H1 (cell line): ENCODE data around the gene FAM228A. TPM values are rescaled to one million over a fixed set of nuclear protein-coding genes. Genes with fewer than 3 reads are reported as not detected.

Source experiments
- CTCF ChIA-PET: fragments of 300-600 bp; sonication (Branson Sonifier 250); formaldehyde crosslinking; loops from one replicate; lab custom pipeline; 2021; ENCODE audit not compliant: partially characterized antibody; lab: Charles Lee
- POLR2A ChIA-PET: fragments of 300-600 bp; sonication (Branson Sonifier 250); formaldehyde crosslinking; loops from one replicate; lab custom pipeline; 2021; ENCODE audit warnings: inconsistent platforms; ENCODE audit not compliant: partially characterized antibody; lab: Charles Lee
- DNase-seq, 2 experiments: peaks; one replicate each; pipeline versions ENCODE4 v3.0.0 to v3.0.0-alpha.2; 2010 to 2022; ENCODE audit warnings: low spot score in 2 of 2, low read depth in 1 of 2, mixed read lengths in 1 of 2
- FAIRE-seq: peaks from 2 replicates; lab custom pipeline; 2011; peaks lifted over from hg19 to GRCh38; lab: Jason Lieb, UNC
- H2AFZ ChIP-seq: 2 replicates; pipeline ENCODE4 v1.8.1; 2012; ENCODE audit warnings: low read length, inconsistent platforms
- H2AK5ac ChIP-seq: 2 replicates; pipeline ENCODE4 v1.6.1; 2013; ENCODE audit warnings: low read depth, low read length
- H2BK120ac ChIP-seq: replicated peaks from 2 replicates; pipeline ENCODE3; 2013; ENCODE audit warnings: low read depth, low read length, inconsistent platforms
- H2BK12ac ChIP-seq: 2 replicates; pipeline ENCODE4 v1.6.1; 2013; ENCODE audit warnings: low read depth, low read length
- H2BK15ac ChIP-seq: 2 replicates; pipeline ENCODE4 v1.6.1; 2013; ENCODE audit warnings: low read length
- H2BK20ac ChIP-seq: 2 replicates; pipeline ENCODE4 v1.6.1; 2013; ENCODE audit warnings: low read length
- H2BK5ac ChIP-seq: 2 replicates; pipeline ENCODE4 v1.6.1; 2013; ENCODE audit warnings: low read depth, low read length
- H3K14ac ChIP-seq: 2 replicates; pipeline ENCODE4 v1.6.1; 2013; ENCODE audit warnings: inconsistent platforms; ENCODE audit not compliant: insufficient read length
- H3K18ac ChIP-seq: 2 replicates; pipeline ENCODE4 v1.6.1; 2013; ENCODE audit warnings: low read length; ENCODE audit errors: extremely low read depth
- H3K23ac ChIP-seq: 2 replicates; pipeline ENCODE4 v1.6.1; 2013; ENCODE audit warnings: inconsistent platforms; ENCODE audit not compliant: insufficient read length
- H3K23me2 ChIP-seq: 2 replicates; pipeline ENCODE4 v1.6.1; 2013; ENCODE audit warnings: low read depth, low read length
- H3K27ac ChIP-seq: 2 replicates; pipeline ENCODE4 v1.6.1; 2011; ENCODE audit warnings: low read depth, low read length, inconsistent platforms
- H3K27me3 ChIP-seq, 4 experiments: replicated peaks in 1 of 4; 1 replicate in 1 of 4; 2 replicates in 3 of 4; pipeline versions ENCODE4 v1.6.1 to v1.8.1; 2011 to 2013; ENCODE audit warnings: low read length in 3 of 4, mild to moderate bottlenecking in 3 of 4, inconsistent platforms in 2 of 4, mixed read lengths in 2 of 4, moderate library complexity in 1 of 4; ENCODE audit not compliant: control insufficient read depth in 3 of 4, insufficient read depth in 3 of 4; ENCODE audit errors: extremely low read depth in 1 of 4
- H3K36me3 ChIP-seq, 4 experiments: 2 replicates each; pipeline versions ENCODE4 v1.6.1 to v1.8.1; 2011 to 2013; ENCODE audit warnings: mild to moderate bottlenecking in 4 of 4, low read length in 3 of 4, moderate library complexity in 2 of 4, control low read depth in 1 of 4, inconsistent platforms in 1 of 4; ENCODE audit not compliant: insufficient read depth in 4 of 4, control insufficient read depth in 2 of 4
- H3K4ac ChIP-seq: replicated peaks from 2 replicates; pipeline ENCODE3; 2013; ENCODE audit warnings: low read length, low read depth, mixed read lengths, inconsistent platforms; ENCODE audit not compliant: insufficient read length
- H3K4me1 ChIP-seq, 4 experiments: replicated peaks in 1 of 4; 1 replicate in 1 of 4; 2 replicates in 3 of 4; pipeline versions ENCODE4 v1.6.1 to v1.8.1; 2011 to 2013; ENCODE audit warnings: low read length in 3 of 4, inconsistent platforms in 2 of 4, mixed read lengths in 1 of 4; ENCODE audit not compliant: insufficient read depth in 4 of 4, control insufficient read depth in 3 of 4
- H3K4me2 ChIP-seq, 2 experiments: 2 replicates each; pipeline versions ENCODE4 v1.6.1 to v1.8.1; 2011 to 2013; ENCODE audit warnings: low read depth in 2 of 2, low read length in 2 of 2, control low read depth in 1 of 2, inconsistent platforms in 1 of 2, mild to moderate bottlenecking in 1 of 2; ENCODE audit not compliant: insufficient read depth in 1 of 2
- H3K4me3 ChIP-seq, 4 experiments: fragments of 200-600, 300-600 bp in 1 of 4; sonication (generic), shearing (Covaris generic), sonication (Bioruptor Twin) in 1 of 4; 2 replicates each; pipeline versions ENCODE4 v1.5.1 to v1.8.1; 2011 to 2016; ENCODE audit warnings: low read length in 4 of 4, low read depth in 3 of 4, control low read depth in 2 of 4, inconsistent platforms in 2 of 4, mild to moderate bottlenecking in 2 of 4, mixed read lengths in 1 of 4, moderate library complexity in 1 of 4; ENCODE audit not compliant: insufficient read depth in 2 of 4; ENCODE audit errors: extremely low read depth in 1 of 4
- H3K56ac ChIP-seq: replicated peaks from 2 replicates; pipeline ENCODE3; 2013; ENCODE audit warnings: low read depth, mild to moderate bottlenecking, mixed read lengths, low read length, inconsistent platforms; ENCODE audit not compliant: insufficient read length
- H3K79me1 ChIP-seq: 2 replicates; pipeline ENCODE4 v1.6.1; 2013; ENCODE audit warnings: low read depth, low read length, control low read depth
- H3K79me2 ChIP-seq, 2 experiments: 2 replicates each; pipeline versions ENCODE4 v1.6.1 to v1.8.1; 2012 to 2013; ENCODE audit warnings: low read length in 2 of 2, mild to moderate bottlenecking in 2 of 2, inconsistent platforms in 1 of 2; ENCODE audit not compliant: insufficient read depth in 2 of 2, control insufficient read depth in 1 of 2
- H3K9ac ChIP-seq, 4 experiments: replicated peaks in 1 of 4; 1 replicate in 1 of 4; 2 replicates in 3 of 4; pipeline versions ENCODE4 v1.6.1 to v1.8.1; 2011 to 2013; ENCODE audit warnings: low read depth in 3 of 4, low read length in 3 of 4, control low read depth in 2 of 4, mild to moderate bottlenecking in 2 of 4, moderate library complexity in 2 of 4, inconsistent platforms in 1 of 4; ENCODE audit errors: extremely low read depth in 1 of 4
- H3K9me3 ChIP-seq, 2 experiments: 2 replicates each; pipeline versions ENCODE4 v1.6.1 to v1.8.1; 2012 to 2013; ENCODE audit warnings: mild to moderate bottlenecking in 2 of 2, moderate library complexity in 2 of 2, control low read depth in 1 of 2, inconsistent platforms in 1 of 2, low read depth in 1 of 2, low read length in 1 of 2, mixed read lengths in 1 of 2; ENCODE audit not compliant: insufficient read depth in 2 of 2
- H4K20me1 ChIP-seq, 2 experiments: replicated peaks in 1 of 2; 2 replicates each; pipeline versions ENCODE3 to v1.8.1; 2011 to 2013; ENCODE audit warnings: inconsistent platforms in 2 of 2, low read length in 2 of 2, mild to moderate bottlenecking in 1 of 2; ENCODE audit not compliant: insufficient read depth in 2 of 2, control insufficient read depth in 1 of 2
- H4K5ac ChIP-seq: 2 replicates; pipeline ENCODE4 v1.6.1; 2013; ENCODE audit warnings: low read length, low read depth, mixed read lengths, inconsistent platforms; ENCODE audit not compliant: insufficient read length
- H4K8ac ChIP-seq: 2 replicates; pipeline ENCODE4 v1.8.0; 2013; ENCODE audit warnings: mild to moderate bottlenecking, moderate library complexity, low read length, inconsistent platforms; ENCODE audit not compliant: insufficient read depth; ENCODE audit errors: extremely low read depth
- H4K91ac ChIP-seq: replicated peaks from 2 replicates; pipeline ENCODE3; 2013; ENCODE audit warnings: low read length, mixed read lengths, inconsistent platforms; ENCODE audit not compliant: insufficient read length
- ASH2L ChIP-seq: fragments of 200-600, 300-600 bp; sonication (generic); IDR thresholded peaks from one replicate; pipeline ENCODE4 v1.7.1; 2017; ENCODE audit warnings: low read length
- BCL11A ChIP-seq, 2 experiments: IDR thresholded peaks; one replicate each; pipeline ENCODE4 v1.6.1; 2011; ENCODE audit warnings: low read depth in 2 of 2, low read length in 2 of 2, mild to moderate bottlenecking in 2 of 2
- CBX5 ChIP-seq: fragments of 300-800, 300-1000 bp; sonication (generic); IDR thresholded peaks from 2 replicates; pipeline ENCODE4 v1.7.1; 2016; ENCODE audit warnings: antibody characterized with exemption, low read length, low read depth
- FOSL1 ChIP-seq: IDR thresholded peaks from 2 replicates; pipeline ENCODE4 v1.6.1; 2011; ENCODE audit warnings: mild to moderate bottlenecking, low read depth, low read length, moderate library complexity; ENCODE audit not compliant: insufficient read depth
- NANOG ChIP-seq: IDR thresholded peaks from 2 replicates; pipeline ENCODE4 v1.6.1; 2011; ENCODE audit warnings: low read length, low read depth, mild to moderate bottlenecking, inconsistent platforms; ENCODE audit not compliant: insufficient read depth, poor library complexity, severe bottlenecking
- NRF1 ChIP-seq: IDR thresholded peaks from 2 replicates; pipeline ENCODE4 v1.6.1; 2011; ENCODE audit warnings: mild to moderate bottlenecking, low read depth, low read length, improper control_type of control experiment
- WGBS, 2 experiments: shearing (Covaris generic) in 1 of 2; methylation state at CpG; one replicate each; pipeline versions ENCODE4 v1.1.6 to v1.1.7; 2013 to 2015; ENCODE audit warnings: low lambda C conversion rate in 2 of 2, mixed read lengths in 2 of 2, inconsistent platforms in 1 of 2, low coverage in 1 of 2, missing lambda C conversion rate in 1 of 2; ENCODE audit not compliant: insufficient replicate concordance in 2 of 2, insufficient coverage in 1 of 2, insufficient read length in 1 of 2; ENCODE audit errors: extremely low coverage in 1 of 2, missing lambda C conversion rate in 1 of 2; 5-methylcytosine and 5-hydroxymethylcytosine counted together
- polyA plus RNA-seq, 7 experiments: library from polyadenylated mRNA; depleted of rRNA in 3 of 7; stranded (reverse) in 5 of 7; unstranded in 2 of 7; fragments of >200 nt in 5 of 7; fragments of 200-250 nt in 2 of 7; gene quantifications; 1 replicate in 5 of 7; 2 replicates in 1 of 7; 4 replicates in 1 of 7; pipeline versions ENCODE4 v1.2.1 to v1.2.3, GENCODE V29; 2011 to 2013; ENCODE audit warnings: missing spikeins in 2 of 7, mixed read lengths in 2 of 7
- total RNA-seq: library from RNA; stranded (reverse); fragmentation: NEBNext Ultra II Directional; extraction: Animal tissue kit (Norgen Biotek cat#: 25700); gene quantifications from 2 replicates; pipeline ENCODE4 v1.2.1, GENCODE V29; 2021

Gene FAM228A
- total and polyA plus RNA-seq, 2 of the 8 experiments (the other 6 are each of a cell fraction or from before 2014, with no cell fraction given), result not detected

DNA sequence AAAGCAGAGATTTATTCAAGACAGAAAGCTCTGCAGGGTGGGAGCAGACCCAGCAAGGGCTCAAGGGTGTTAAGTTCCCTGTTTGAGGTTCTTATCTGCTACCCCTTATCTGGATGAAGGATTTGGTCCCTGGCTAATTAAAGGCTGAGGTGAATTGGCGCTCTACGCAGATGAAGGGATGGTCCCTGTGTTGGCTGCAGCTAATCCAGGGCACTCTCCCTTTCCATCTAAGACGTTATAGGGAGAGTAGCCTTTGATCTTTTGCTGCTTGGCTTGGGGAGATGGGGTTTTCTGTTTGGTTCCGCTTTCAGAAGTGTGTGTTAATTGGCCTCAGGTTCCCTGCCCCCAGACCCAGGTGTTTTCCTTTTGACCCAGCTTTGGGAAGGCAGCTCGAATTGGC lies 17.0 kb downstream of the FAM228A start:
- H2BK12ac ChIP-seq, result no peak overlapping the region
- H4K91ac ChIP-seq, result no peak overlapping the region
- no peaks in the 10 kb centered on the region for H3K23me2 ChIP-seq
- 89% methylated on average over 5 of the region's 5 CpGs; no CpG with 5 or more reads in 1 of the 2 experiments for WGBS, 2 experiments
- H3K79me2 ChIP-seq, result no peaks in the 10 kb centered on the region
- ChIA-PET CTCF (interaction anchor here (2.3 kb wide), 1 partner anchor 10 kb away, joined by 9 read pairs; no protein-coding TSS in a partner anchor), POLR2A (no interaction called here)
- no peak overlapping the region for H3K14ac ChIP-seq
- no peak overlapping the region for H2BK20ac ChIP-seq
- H3K27ac ChIP-seq, result no peak overlapping the region
- H2BK15ac ChIP-seq, result no peak overlapping the region
- H3K27me3 ChIP-seq, result peaks cover 0 to 2% (median 0%) of the 10 kb centered on the region in 4 experiments; a peak in 3 of 7 replicates
- H2AFZ ChIP-seq, result no peak overlapping the region
- no peak overlapping the region for H2BK120ac ChIP-seq
- no peak overlapping the region for H2BK5ac ChIP-seq
- H3K36me3 ChIP-seq, result no peaks in the 10 kb centered on the region
- no peaks in the 10 kb centered on the region for H3K79me1 ChIP-seq
- no peak overlapping the region for H3K23ac ChIP-seq
- H3K9ac ChIP-seq, result no peak overlapping the region
- H4K5ac ChIP-seq, result no peak overlapping the region
- H4K20me1 ChIP-seq, result no peaks in the 10 kb centered on the region
- no peak for FAIRE-seq
- H3K4ac ChIP-seq, result no peak overlapping the region
- no peak overlapping the region for H4K8ac ChIP-seq
- no peak overlapping the region for H3K4me3 ChIP-seq
- no peaks in the 10 kb centered on the region for H3K4me1 ChIP-seq
- TF ChIP-seq NRF1, result no peak
- TF ChIP-seq CBX5, result no peak
- TF ChIP-seq NANOG, result no peak
- no peak for TF ChIP-seq ASH2L
- no peak for TF ChIP-seq BCL11A (IDR thresholded peaks at IDR 0.05; ENCODE audit: low read depth in 2 of 2, low read length in 2 of 2)
- TF ChIP-seq FOSL1, result no peak
- TF ChIP-seq, all 59 proteins: peak for 0
- H3K9me3 ChIP-seq, result no peaks in the 10 kb centered on the region
- no peak overlapping the region for H3K18ac ChIP-seq
- H3K56ac ChIP-seq, result no peak overlapping the region
- no peak overlapping the region for H2AK5ac ChIP-seq
- H3K4me2 ChIP-seq, result no peak overlapping the region
- DNase-seq, result peak in 1 of 2 experiments; percentile 29
